ENCODE measurements around the gene PC. TPM values are rescaled to one million over a fixed set of nuclear protein-coding genes. Genes with fewer than 3 reads are reported as not detected.

Gene PC
- total RNA-seq, 1 experiment from 2014 or later = 39.1 TPM

GRCh38 chr11:66864172-66864901 lies 93.8 kb downstream of the PC start:
- Histone ChIP-seq H3K36me3 (ENCODE audit: insufficient read depth, low read length, poor library complexity, severe bottlenecking) (peaks cover 3% of the 10 kb centered on the region), H3K4me3 (ENCODE audit: low read depth, low read length, poor library complexity, severe bottlenecking) (no peak overlapping the region), H3K4me1 (ENCODE audit: insufficient read depth, low read length, poor library complexity, severe bottlenecking) (no peaks in the 10 kb centered on the region), H3K27me3 (replicated peaks; ENCODE audit: insufficient read depth, low read depth, low read length, poor library complexity) (no peaks in the 10 kb centered on the region), H3K27ac (ENCODE audit: low read depth, low read length, poor library complexity, severe bottlenecking) (no peak overlapping the region), H3K9me3 (ENCODE audit: low read depth, low read length, poor library complexity, severe bottlenecking) (no peaks in the 10 kb centered on the region)
- intact Hi-C loops (cut with micrococcal nuclease; ENCODE audit: unreplicated experiment) = no loop called here
- no peak for TF ChIP-seq CTCF (conservative IDR thresholded peaks at IDR 0.05; ENCODE audit: low read depth, low read length)
- TF ChIP-seq EZH2 (IDR thresholded peaks at IDR 0.05; ENCODE audit: borderline replicate concordance, low read depth, low read length, poor library complexity, severe bottlenecking) = no peak
- no peak for DNase-seq (ENCODE audit: low spot score)
- ChIA-PET POLR2A (ENCODE audit: low non-redundant PET) (no interaction called here), CTCF (no interaction called here)
- no TSS peak for BruUV-seq (replicated peaks)

GRCh38 chr11:66863428-66864125 lies 94.6 kb downstream of the PC start:
- Histone ChIP-seq H3K4me1 (ENCODE audit: insufficient read depth, low read length, poor library complexity, severe bottlenecking) (no peaks in the 10 kb centered on the region), H3K27ac (ENCODE audit: low read depth, low read length, poor library complexity, severe bottlenecking) (no peak overlapping the region), H3K27me3 (replicated peaks; ENCODE audit: insufficient read depth, low read depth, low read length, poor library complexity) (no peaks in the 10 kb centered on the region), H3K4me3 (ENCODE audit: low read depth, low read length, poor library complexity, severe bottlenecking) (no peak overlapping the region), H3K36me3 (ENCODE audit: insufficient read depth, low read length, poor library complexity, severe bottlenecking) (peaks cover 4% of the 10 kb centered on the region), H3K9me3 (ENCODE audit: low read depth, low read length, poor library complexity, severe bottlenecking) (no peaks in the 10 kb centered on the region)
- BruUV-seq (replicated peaks) = no TSS peak
- DNase-seq (ENCODE audit: low spot score) = no peak
- POLR2A ChIA-PET (ENCODE audit: low non-redundant PET) = no interaction called here
- TF ChIP-seq EZH2 (IDR thresholded peaks at IDR 0.05; ENCODE audit: borderline replicate concordance, low read depth, low read length, poor library complexity, severe bottlenecking) (no peak), CTCF (conservative IDR thresholded peaks at IDR 0.05; ENCODE audit: low read depth, low read length) (no peak)
- intact Hi-C loops (cut with micrococcal nuclease; ENCODE audit: unreplicated experiment) = no loop called here
- CTCF ChIA-PET = no interaction called here

- ChIA-PET POLR2A (ENCODE audit: low non-redundant PET) (no interaction called here), CTCF (no interaction called here)
- Histone ChIP-seq H3K27ac (ENCODE audit: low read depth, low read length, poor library complexity, severe bottlenecking) (no peak overlapping the region), H3K36me3 (ENCODE audit: insufficient read depth, low read length, poor library complexity, severe bottlenecking) (peaks cover 11% of the 10 kb centered on the region), H3K9me3 (ENCODE audit: low read depth, low read length, poor library complexity, severe bottlenecking) (no peaks in the 10 kb centered on the region), H3K4me1 (ENCODE audit: insufficient read depth, low read length, poor library complexity, severe bottlenecking) (peaks cover 6% of the 10 kb centered on the region), H3K27me3 (replicated peaks; ENCODE audit: insufficient read depth, low read depth, low read length, poor library complexity) (no peaks in the 10 kb centered on the region), H3K4me3 (ENCODE audit: low read depth, low read length, poor library complexity, severe bottlenecking) (no peak overlapping the region)
- DNase-seq (ENCODE audit: low spot score) = no peak
- TF ChIP-seq EZH2 (IDR thresholded peaks at IDR 0.05; ENCODE audit: borderline replicate concordance, low read depth, low read length, poor library complexity, severe bottlenecking) (no peak), CTCF (conservative IDR thresholded peaks at IDR 0.05; ENCODE audit: low read depth, low read length) (no peak)
- BruUV-seq (replicated peaks) = no TSS peak
- intact Hi-C loops (cut with micrococcal nuclease; ENCODE audit: unreplicated experiment) = no loop called here
These were observed 95.6 kb downstream of the PC start for GRCh38 chr11:66862559-66863037.

Measured in A673 (cell line).